ENCODE results near the gene MSANTD1. TPM values are rescaled to one million over a fixed set of nuclear protein-coding genes. Genes with fewer than 3 reads are reported as not detected.

The MSANTD1 gene
- polyA plus RNA-seq, 1 of the 3 experiments (the other 2 are of a cell fraction), result 0.15 TPM

GRCh38 chr4:3238721-3239120 is 10.2 kb upstream of the MSANTD1 start:
- Histone ChIP-seq H3K4me3 (ENCODE audit: low read depth in 2 of 2, low read length in 1 of 2) (no peak overlapping the region), H3K27me3 (ENCODE audit: insufficient read depth) (no peaks in the 10 kb centered on the region), H3K27ac (ENCODE audit: low read depth in 2 of 2, low read length in 1 of 2) (no peak overlapping the region), H3K4me2 (no peak overlapping the region), H3K9me3 (no peaks in the 10 kb centered on the region), H3K36me3 (replicated peaks in 1 of 2; ENCODE audit: control insufficient read depth in 1 of 2, insufficient read depth in 2 of 2, low read length in 1 of 2) (peaks cover 1 to 58% of the 10 kb centered on the region in 2 experiments), H3K9me2 (no peaks in the 10 kb centered on the region), H3K4me1 (ENCODE audit: control insufficient read depth in 1 of 2, insufficient read depth in 2 of 2, low read depth in 1 of 2, low read length in 1 of 2) (peaks cover 0 to 35% of the 10 kb centered on the region in 2 experiments; a peak in 1 of 4 replicates), H3K79me2 (ENCODE audit: insufficient read depth) (no peaks in the 10 kb centered on the region), H3K9ac (no peak overlapping the region), H4K20me1 (ENCODE audit: insufficient read depth) (no peaks in the 10 kb centered on the region), H3F3A (replicated peaks; ENCODE audit: insufficient read depth) (no peaks in the 10 kb centered on the region), H2AFZ (ENCODE audit: low read depth) (no peak overlapping the region)
- 97% methylated on average over 15 of the region's 18 CpGs for WGBS (ENCODE audit: low lambda C conversion rate)
- ChIA-PET CTCF (no interaction called here), POLR2A (no interaction called here)
- no peak for TF ChIP-seq JUND (IDR thresholded peaks at IDR 0.05)
- TF ChIP-seq USF2 (IDR thresholded peaks at IDR 0.05; ENCODE audit: borderline replicate concordance, low read depth, low read length), result no peak
- TF ChIP-seq PBX3 (IDR thresholded peaks at IDR 0.05), result no peak
- TF ChIP-seq RFX5 (IDR thresholded peaks at IDR 0.05; ENCODE audit: low read length), result no peak
- TF ChIP-seq MAX (IDR thresholded peaks at IDR 0.05; ENCODE audit: low read depth), result no peak
- TF ChIP-seq TEAD4 (IDR thresholded peaks at IDR 0.05; ENCODE audit: borderline replicate concordance, insufficient read depth), result no peak
- TF ChIP-seq CHD2 (IDR thresholded peaks at IDR 0.05; ENCODE audit: low read length, partially characterized antibody), result no peak
- TF ChIP-seq REST (IDR thresholded peaks at IDR 0.05; ENCODE audit: low read depth, low read length), result no peak
- TF ChIP-seq ZBTB33 (IDR thresholded peaks at IDR 0.05; ENCODE audit: borderline replicate concordance, low read depth), result no peak
- no peak for TF ChIP-seq MEF2A (IDR thresholded peaks at IDR 0.05; ENCODE audit: borderline replicate concordance, low read depth)
- TF ChIP-seq GABPA (IDR thresholded peaks at IDR 0.05; ENCODE audit: low read depth), result no peak
- no peak for DNase-seq
